Mucosa of rectum (tissue), 2 donors: ENCODE data around the gene PRDM10.
"Not testable (repeated sequence)": the region's sequence is repeated elsewhere in the genome, so short reads cannot be mapped to it uniquely, and the experiment has no call there.

ENCODE experiments used
- H3K27ac ChIP-seq, 2 donors: one replicate each; pipeline ENCODE4 v1.7.0; 2013; ENCODE audit warnings: inconsistent platforms in 2 of 2, low read depth in 2 of 2, low read length in 2 of 2
- H3K27me3 ChIP-seq, 2 donors: one replicate each; pipeline ENCODE4 v1.7.0; 2013; ENCODE audit warnings: low read length in 2 of 2; ENCODE audit not compliant: control insufficient read depth in 2 of 2, insufficient read depth in 2 of 2
- H3K36me3 ChIP-seq, 2 donors: one replicate each; pipeline ENCODE4 v1.7.0; 2013; ENCODE audit warnings: low read length in 2 of 2; ENCODE audit not compliant: control insufficient read depth in 2 of 2, insufficient read depth in 2 of 2
- H3K4me1 ChIP-seq, 2 donors: one replicate each; pipeline ENCODE4 v1.7.0; 2013; ENCODE audit warnings: low read length in 2 of 2, mild to moderate bottlenecking in 1 of 2; ENCODE audit not compliant: control insufficient read depth in 2 of 2, insufficient read depth in 2 of 2
- H3K4me3 ChIP-seq, 2 donors: one replicate each; pipeline ENCODE4 v1.7.0; 2013; ENCODE audit warnings: low read length in 2 of 2
- H3K9ac ChIP-seq, 2 donors: one replicate each; pipeline ENCODE4 v1.7.0; 2013; ENCODE audit warnings: low read length in 2 of 2, low read depth in 1 of 2, mild to moderate bottlenecking in 1 of 2
- H3K9me3 ChIP-seq, 2 donors: one replicate each; pipeline ENCODE4 v1.7.0; 2013; ENCODE audit warnings: low read length in 2 of 2; ENCODE audit not compliant: control insufficient read depth in 2 of 2
- donor health status: healthy.
- donor health status: Normal muscosa, but diverticular disease.

PRDM10 gene

GRCh38 chr11:129968591-129969419 is 33.8 kb downstream of the PRDM10 start:
- Histone ChIP-seq H3K27me3 (no peaks in the 10 kb centered on the region), H3K4me3 (no peak overlapping the region), H3K9ac (no peak overlapping the region), H3K36me3 (no peaks in the 10 kb centered on the region), H3K27ac (no peak overlapping the region), H3K4me1 (peaks cover 0 to 3% of the 10 kb centered on the region in 2 donors), H3K9me3 (no peaks in the 10 kb centered on the region)

DNA sequence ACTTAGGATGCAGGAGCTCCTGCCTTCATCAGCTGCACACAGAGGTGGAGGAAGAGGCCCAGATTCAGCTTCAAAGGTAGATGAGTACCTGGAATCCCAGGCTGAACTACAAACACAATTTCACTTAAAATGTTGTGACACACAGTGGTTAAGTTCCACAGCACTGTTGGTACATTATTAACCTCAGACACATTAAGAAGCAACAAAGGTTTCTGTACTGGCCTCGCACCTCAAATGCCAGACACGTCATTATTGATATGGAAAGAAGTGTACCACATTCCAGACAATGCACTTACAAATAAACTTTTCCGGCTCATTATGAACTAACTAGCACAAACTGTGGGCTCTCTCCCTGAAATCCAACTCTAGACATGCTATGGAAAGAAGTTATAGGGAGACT is 34.6 kb downstream of the PRDM10 start:
- no peak overlapping the region for H3K9ac ChIP-seq
- H3K4me1 ChIP-seq, result peaks cover 0 to 3% of the 10 kb centered on the region in 2 donors
- H3K36me3 ChIP-seq, result no peaks in the 10 kb centered on the region
- no peak overlapping the region for H3K27ac ChIP-seq
- no peak overlapping the region for H3K4me3 ChIP-seq
- no peaks in the 10 kb centered on the region for H3K27me3 ChIP-seq
- H3K9me3 ChIP-seq, result no peaks in the 10 kb centered on the region

DNA sequence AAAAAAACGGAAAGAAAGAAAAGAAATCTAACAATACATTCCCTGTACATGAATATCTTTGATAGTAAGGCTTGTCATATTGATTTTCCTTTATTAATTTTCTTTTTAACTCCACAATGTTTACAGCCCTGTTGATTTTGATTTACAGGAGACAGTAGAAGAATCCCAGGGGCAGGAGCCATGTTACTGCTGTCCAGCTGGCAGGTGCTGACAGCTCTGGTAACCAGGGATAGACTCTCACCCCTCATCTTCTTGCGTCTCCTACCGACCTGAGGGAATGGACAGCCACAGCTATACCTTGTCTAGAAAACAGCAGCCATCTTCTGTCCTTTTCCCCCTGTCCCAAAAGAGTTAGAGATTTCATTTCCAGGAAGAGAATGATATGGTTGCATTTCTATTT is 37.4 kb downstream of the PRDM10 start:
- no peak overlapping the region for H3K9ac ChIP-seq
- H3K27ac ChIP-seq, result no peak overlapping the region
- no peak overlapping the region for H3K4me3 ChIP-seq
- H3K9me3 ChIP-seq, result no peaks in the 10 kb centered on the region
- peaks cover 0 to 6% of the 10 kb centered on the region in 2 donors for H3K36me3 ChIP-seq
- H3K4me1 ChIP-seq, result peaks cover 0 to 3% of the 10 kb centered on the region in 2 donors
- no peaks in the 10 kb centered on the region for H3K27me3 ChIP-seq

- Histone ChIP-seq H3K9ac (no peak overlapping the region), H3K4me1 (no peaks in the 10 kb centered on the region), H3K36me3 (peaks cover 0 to 15% of the 10 kb centered on the region in 2 donors), H3K27ac (no peak overlapping the region), H3K27me3 (no peaks in the 10 kb centered on the region), H3K9me3 (no peaks in the 10 kb centered on the region), H3K4me3 (no peak overlapping the region)
These were observed 42.1 kb downstream of the PRDM10 start for GRCh38 chr11:129960216-129961214.

GRCh38 chr11:129959687-129960086 is 42.9 kb downstream of the PRDM10 start:
- Histone ChIP-seq H3K27ac (no peak overlapping the region), H3K9me3 (no peaks in the 10 kb centered on the region), H3K9ac (no peak overlapping the region), H3K4me1 (no peaks in the 10 kb centered on the region), H3K27me3 (no peaks in the 10 kb centered on the region), H3K36me3 (peaks cover 0 to 15% of the 10 kb centered on the region in 2 donors), H3K4me3 (no peak overlapping the region)

GRCh38 chr11:129955282-129955681 is 47.4 kb downstream of the PRDM10 start:
- H3K27me3 ChIP-seq, result no peaks in the 10 kb centered on the region
- no peak overlapping the region for H3K9ac ChIP-seq
- H3K9me3 ChIP-seq, result no peaks in the 10 kb centered on the region
- H3K27ac ChIP-seq, result no peak overlapping the region
- peaks cover 0 to 3% of the 10 kb centered on the region in 2 donors for H3K4me1 ChIP-seq
- peaks cover 0 to 10% of the 10 kb centered on the region in 2 donors for H3K36me3 ChIP-seq
- no peak overlapping the region for H3K4me3 ChIP-seq

DNA sequence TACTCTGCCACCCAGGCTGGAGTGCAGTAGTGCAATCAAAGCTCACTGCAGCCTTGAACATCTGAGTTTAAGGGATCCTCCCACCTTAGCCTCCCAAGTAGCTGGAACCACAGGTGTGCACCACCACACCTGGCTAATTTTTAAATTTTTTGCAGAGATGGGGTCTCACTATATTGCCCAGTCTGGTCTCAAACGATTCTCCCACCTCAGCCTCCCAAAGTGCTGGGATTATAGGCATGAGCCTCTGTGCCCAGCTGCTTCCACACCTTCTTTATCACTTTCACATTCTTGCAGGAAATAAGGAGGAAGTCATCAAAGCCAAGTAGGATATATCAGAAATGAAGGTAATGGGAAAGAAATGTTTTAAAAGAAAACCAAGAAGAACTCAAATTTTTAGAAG is 47.9 kb downstream of the PRDM10 start:
- H3K4me3 ChIP-seq, H3K36me3 ChIP-seq, H3K4me1 ChIP-seq, H3K27me3 ChIP-seq, H3K27ac ChIP-seq, H3K9me3 ChIP-seq, H3K9ac ChIP-seq: not testable (repeated sequence)

DNA sequence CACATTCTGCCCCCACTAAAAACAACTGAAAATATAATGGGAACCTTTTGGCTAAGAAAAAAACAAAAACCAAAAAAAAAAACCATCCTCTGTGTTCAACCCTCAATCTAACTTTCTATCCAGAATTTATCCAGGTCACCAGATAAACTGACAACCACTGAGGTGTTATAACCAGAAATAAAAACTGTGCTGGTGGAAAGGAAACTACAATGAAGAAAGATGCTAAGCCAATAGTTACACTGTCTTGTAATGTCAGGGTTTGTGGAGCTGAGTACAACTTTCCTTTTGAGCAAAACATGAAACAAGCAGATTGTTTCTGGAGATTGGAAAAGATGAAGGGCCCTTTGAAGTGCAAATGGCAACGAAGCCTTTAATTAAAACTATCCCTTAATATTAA is 50.8 kb downstream of the PRDM10 start:
- no peak overlapping the region for H3K27ac ChIP-seq
- H3K36me3 ChIP-seq, result peaks cover 4% of the 10 kb centered on the region in 2 donors
- H3K9me3 ChIP-seq, result no peaks in the 10 kb centered on the region
- no peak overlapping the region for H3K9ac ChIP-seq
- H3K27me3 ChIP-seq, result no peaks in the 10 kb centered on the region
- H3K4me1 ChIP-seq, result peaks cover 0 to 3% of the 10 kb centered on the region in 2 donors
- no peak overlapping the region for H3K4me3 ChIP-seq

GRCh38 chr11:129951201-129951865 is 51.3 kb downstream of the PRDM10 start:
- Histone ChIP-seq H3K9me3 (no peaks in the 10 kb centered on the region), H3K4me3 (no peak overlapping the region), H3K9ac (no peak overlapping the region), H3K36me3 (peaks cover 5 to 9% of the 10 kb centered on the region in 2 donors), H3K27ac (no peak overlapping the region), H3K27me3 (no peaks in the 10 kb centered on the region), H3K4me1 (peaks cover 0 to 3% of the 10 kb centered on the region in 2 donors)
